K562 (cell line): ENCODE data around the gene CKMT2.

Experiments used
- BMI1 ChIP-seq: fragments of 150-350 bp; IDR thresholded peaks from 2 replicates; pipeline ENCODE4 v1.6.1; 2014; ENCODE audit warnings: low read length
- CREB1 ChIP-seq, 2 experiments: sonication (generic) in 1 of 2; formaldehyde crosslinking in 1 of 2; IDR thresholded peaks; 2 replicates each; pipeline versions ENCODE4 v1.6.1 to v1.8.0; 2012 to 2022; ENCODE audit warnings: inconsistent platforms in 1 of 2, mild to moderate bottlenecking in 1 of 2, missing genetic modification reagents in 1 of 2, moderate library complexity in 1 of 2
- DMBX1 ChIP-seq: fragments of 250-450 bp; sonication (Bioruptor Pico); IDR thresholded peaks from 2 replicates; pipeline ENCODE4 v1.8.0; 2022; ENCODE audit warnings: inconsistent platforms, mild to moderate bottlenecking, moderate library complexity, borderline replicate concordance
- POLR2A ChIP-seq: fragments of 450-650 bp; conservative IDR thresholded peaks from 2 replicates; pipeline ENCODE4 v1.6.1; 2016
- RCOR1 ChIP-seq, 2 experiments: IDR thresholded peaks; 2 replicates each; pipeline ENCODE4 v1.6.1; 2012; ENCODE audit warnings: low read depth in 2 of 2, low read length in 2 of 2, borderline replicate concordance in 1 of 2, improper control_type of control experiment in 1 of 2
- SMC3 ChIP-seq: conservative IDR thresholded peaks from 2 replicates; pipeline ENCODE4 v1.6.1; 2011; ENCODE audit warnings: low read depth, low read length, improper control_type of control experiment; ENCODE audit not compliant: insufficient read depth
- YY1 ChIP-seq, 3 experiments: IDR thresholded peaks; 2 replicates each; pipeline ENCODE4 v1.6.1; 2011; ENCODE audit warnings: low read length in 2 of 3, mild to moderate bottlenecking in 2 of 3, moderate library complexity in 2 of 3, borderline replicate concordance in 1 of 3, control low read depth in 1 of 3, low read depth in 1 of 3; ENCODE audit not compliant: insufficient read depth in 3 of 3, insufficient replicate concordance in 2 of 3, control insufficient read depth in 1 of 3, insufficient read length in 1 of 3; ENCODE audit errors: extremely low read depth in 1 of 3
- ZNF239 ChIP-seq: fragments of 250-450 bp; sonication (Bioruptor Pico); IDR thresholded peaks from 2 replicates; pipeline ENCODE4 v1.4.0; 2020; ENCODE audit warnings: mild to moderate bottlenecking
- TF ChIP-seq, protein P1 (sequence below): sonication (generic); formaldehyde crosslinking; IDR thresholded peaks from 2 replicates; pipeline ENCODE4 v1.8.0; 2022; ENCODE audit warnings: mild to moderate bottlenecking, missing genetic modification reagents
- TF ChIP-seq, protein P2 (sequence below): fragments of 450-650 bp; IDR thresholded peaks from 2 replicates; pipeline ENCODE4 v1.6.1; 2016; ENCODE audit warnings: missing biosample characterization, missing genetic modification characterization
- TF ChIP-seq, protein P3 (sequence below), 3 experiments: IDR thresholded peaks in 2 of 3; conservative IDR thresholded peaks in 1 of 3; 2 replicates each; pipeline ENCODE4 v1.5.1; 2011 to 2012; ENCODE audit warnings: low read length in 3 of 3, mild to moderate bottlenecking in 3 of 3, control low read depth in 2 of 3, improper control_type of control experiment in 1 of 3, inconsistent platforms in 1 of 3, low read depth in 1 of 3, mixed read lengths in 1 of 3, moderate library complexity in 1 of 3; ENCODE audit not compliant: insufficient read depth in 2 of 3
- TF ChIP-seq, protein P4 (sequence below): sonication (generic); formaldehyde crosslinking; IDR thresholded peaks from 2 replicates; pipeline ENCODE4 v1.8.1; 2023; ENCODE audit warnings: mild to moderate bottlenecking, missing genetic modification reagents
- TF ChIP-seq, protein P5 (sequence below): sonication (generic); formaldehyde crosslinking; IDR thresholded peaks from 2 replicates; pipeline ENCODE4 v1.9.0; 2022; ENCODE audit warnings: mild to moderate bottlenecking, missing genetic modification reagents

DNA sequence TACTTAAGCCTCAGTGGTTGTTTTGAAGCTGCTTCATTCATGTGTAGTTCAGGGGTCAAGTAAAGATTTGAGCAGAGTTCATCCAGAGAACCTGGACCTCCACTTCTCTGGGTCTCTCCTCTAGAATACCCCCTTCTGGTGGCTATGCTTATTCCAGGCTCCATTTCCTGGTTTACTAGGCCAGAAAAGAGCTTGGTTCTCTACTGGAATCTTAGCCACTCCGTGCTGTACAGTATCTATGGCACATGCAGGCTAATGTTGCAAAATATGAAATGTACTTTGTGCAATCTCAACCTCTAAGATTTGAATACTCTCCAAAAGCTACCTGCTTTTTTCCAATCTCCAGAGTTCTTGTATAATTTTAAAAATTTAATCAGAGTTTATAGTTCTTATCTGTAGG, 50.9 kb downstream of the CKMT2 start:
- TF ChIP-seq ZNF239 = no peak
- no peak for TF ChIP-seq DMBX1
- TF ChIP-seq, protein P1, sequence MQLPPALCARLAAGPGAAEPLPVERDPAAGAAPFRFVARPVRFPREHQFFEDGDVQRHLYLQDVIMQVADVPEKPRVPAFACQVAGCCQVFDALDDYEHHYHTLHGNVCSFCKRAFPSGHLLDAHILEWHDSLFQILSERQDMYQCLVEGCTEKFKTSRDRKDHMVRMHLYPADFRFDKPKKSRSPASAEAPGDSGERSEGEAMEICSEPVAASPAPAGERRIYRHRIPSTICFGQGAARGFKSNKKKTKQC = no peak
- no peak for TF ChIP-seq BMI1
- TF ChIP-seq, protein P2, sequence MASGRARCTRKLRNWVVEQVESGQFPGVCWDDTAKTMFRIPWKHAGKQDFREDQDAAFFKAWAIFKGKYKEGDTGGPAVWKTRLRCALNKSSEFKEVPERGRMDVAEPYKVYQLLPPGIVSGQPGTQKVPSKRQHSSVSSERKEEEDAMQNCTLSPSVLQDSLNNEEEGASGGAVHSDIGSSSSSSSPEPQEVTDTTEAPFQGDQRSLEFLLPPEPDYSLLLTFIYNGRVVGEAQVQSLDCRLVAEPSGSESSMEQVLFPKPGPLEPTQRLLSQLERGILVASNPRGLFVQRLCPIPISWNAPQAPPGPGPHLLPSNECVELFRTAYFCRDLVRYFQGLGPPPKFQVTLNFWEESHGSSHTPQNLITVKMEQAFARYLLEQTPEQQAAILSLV (tag) = no peak
- no peak for TF ChIP-seq CREB1 (IDR thresholded peaks at IDR 0.05)
- TF ChIP-seq CREB1 (CRISPR knock-in tag; IDR thresholded peaks at IDR 0.05) = no peak
- TF ChIP-seq, protein P3, sequence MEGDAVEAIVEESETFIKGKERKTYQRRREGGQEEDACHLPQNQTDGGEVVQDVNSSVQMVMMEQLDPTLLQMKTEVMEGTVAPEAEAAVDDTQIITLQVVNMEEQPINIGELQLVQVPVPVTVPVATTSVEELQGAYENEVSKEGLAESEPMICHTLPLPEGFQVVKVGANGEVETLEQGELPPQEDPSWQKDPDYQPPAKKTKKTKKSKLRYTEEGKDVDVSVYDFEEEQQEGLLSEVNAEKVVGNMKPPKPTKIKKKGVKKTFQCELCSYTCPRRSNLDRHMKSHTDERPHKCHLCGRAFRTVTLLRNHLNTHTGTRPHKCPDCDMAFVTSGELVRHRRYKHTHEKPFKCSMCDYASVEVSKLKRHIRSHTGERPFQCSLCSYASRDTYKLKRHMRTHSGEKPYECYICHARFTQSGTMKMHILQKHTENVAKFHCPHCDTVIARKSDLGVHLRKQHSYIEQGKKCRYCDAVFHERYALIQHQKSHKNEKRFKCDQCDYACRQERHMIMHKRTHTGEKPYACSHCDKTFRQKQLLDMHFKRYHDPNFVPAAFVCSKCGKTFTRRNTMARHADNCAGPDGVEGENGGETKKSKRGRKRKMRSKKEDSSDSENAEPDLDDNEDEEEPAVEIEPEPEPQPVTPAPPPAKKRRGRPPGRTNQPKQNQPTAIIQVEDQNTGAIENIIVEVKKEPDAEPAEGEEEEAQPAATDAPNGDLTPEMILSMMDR (IDR thresholded peaks at IDR 0.05 in 2 of 3, conservative IDR thresholded peaks at IDR 0.05 in 1 of 3; ENCODE audit: insufficient read depth in 2 of 3, low read depth in 1 of 3, low read length in 3 of 3) = no peak
- TF ChIP-seq YY1 (IDR thresholded peaks at IDR 0.05; ENCODE audit: borderline replicate concordance in 1 of 3, control insufficient read depth in 1 of 3, extremely low read depth in 1 of 3, insufficient read depth in 3 of 3, insufficient read length in 1 of 3, insufficient replicate concordance in 2 of 3, low read depth in 1 of 3, low read length in 2 of 3) = no peak
- no peak for TF ChIP-seq SMC3
- TF ChIP-seq, protein P4, sequence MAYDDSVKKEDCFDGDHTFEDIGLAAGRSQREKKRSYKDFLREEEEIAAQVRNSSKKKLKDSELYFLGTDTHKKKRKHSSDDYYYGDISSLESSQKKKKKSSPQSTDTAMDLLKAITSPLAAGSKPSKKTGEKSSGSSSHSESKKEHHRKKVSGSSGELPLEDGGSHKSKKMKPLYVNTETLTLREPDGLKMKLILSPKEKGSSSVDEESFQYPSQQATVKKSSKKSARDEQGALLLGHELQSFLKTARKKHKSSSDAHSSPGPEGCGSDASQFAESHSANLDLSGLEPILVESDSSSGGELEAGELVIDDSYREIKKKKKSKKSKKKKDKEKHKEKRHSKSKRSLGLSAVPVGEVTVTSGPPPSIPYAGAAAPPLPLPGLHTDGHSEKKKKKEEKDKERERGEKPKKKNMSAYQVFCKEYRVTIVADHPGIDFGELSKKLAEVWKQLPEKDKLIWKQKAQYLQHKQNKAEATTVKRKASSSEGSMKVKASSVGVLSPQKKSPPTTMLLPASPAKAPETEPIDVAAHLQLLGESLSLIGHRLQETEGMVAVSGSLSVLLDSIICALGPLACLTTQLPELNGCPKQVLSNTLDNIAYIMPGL (CRISPR knock-in tag) = no peak
- no peak for TF ChIP-seq POLR2A
- TF ChIP-seq, protein P5, sequence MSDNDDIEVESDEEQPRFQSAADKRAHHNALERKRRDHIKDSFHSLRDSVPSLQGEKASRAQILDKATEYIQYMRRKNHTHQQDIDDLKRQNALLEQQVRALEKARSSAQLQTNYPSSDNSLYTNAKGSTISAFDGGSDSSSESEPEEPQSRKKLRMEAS (CRISPR knock-in tag) = no peak
- TF ChIP-seq RCOR1 (IDR thresholded peaks at IDR 0.05; ENCODE audit: borderline replicate concordance in 1 of 2, low read depth in 2 of 2, low read length in 2 of 2) = no peak
